Activated CD4-positive, alpha-beta T cell treated with anti-CD3 and anti-CD28 coated beads for 4 hours (primary cell): Measurements from ENCODE around the gene TFF2.

Experiments used
- DNase-seq, 2 donors: peaks; one replicate each; pipeline ENCODE4 v3.0.0-alpha.2; 2020

Gene TFF2

DNA sequence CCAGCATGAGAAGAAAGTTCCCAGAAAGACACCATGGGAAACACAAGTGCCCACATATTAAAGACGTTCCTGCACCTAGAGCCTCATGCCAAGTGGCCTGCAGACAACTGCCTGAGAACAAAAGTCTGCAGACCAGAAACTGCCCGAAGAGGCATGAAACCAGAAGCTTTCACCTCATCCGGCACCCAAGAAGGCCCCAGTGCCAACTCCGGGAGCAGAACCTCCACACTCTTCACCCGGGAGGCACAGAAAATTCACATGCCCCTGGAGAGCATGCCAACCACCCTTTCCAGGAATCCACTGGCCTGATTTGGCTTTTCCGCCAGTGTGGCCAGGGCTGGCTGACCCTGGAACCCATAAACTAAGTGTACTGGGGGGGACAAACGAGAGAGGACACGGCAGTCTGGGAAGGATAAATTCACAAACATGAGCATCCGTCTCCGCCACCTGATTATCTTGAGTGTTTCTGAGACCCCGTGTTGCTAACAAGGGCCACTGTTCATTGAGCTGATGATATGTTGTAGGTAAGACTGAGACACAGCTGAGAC, 6.8 kb downstream of the TFF2 start:
- DNase-seq = no peak

DNA sequence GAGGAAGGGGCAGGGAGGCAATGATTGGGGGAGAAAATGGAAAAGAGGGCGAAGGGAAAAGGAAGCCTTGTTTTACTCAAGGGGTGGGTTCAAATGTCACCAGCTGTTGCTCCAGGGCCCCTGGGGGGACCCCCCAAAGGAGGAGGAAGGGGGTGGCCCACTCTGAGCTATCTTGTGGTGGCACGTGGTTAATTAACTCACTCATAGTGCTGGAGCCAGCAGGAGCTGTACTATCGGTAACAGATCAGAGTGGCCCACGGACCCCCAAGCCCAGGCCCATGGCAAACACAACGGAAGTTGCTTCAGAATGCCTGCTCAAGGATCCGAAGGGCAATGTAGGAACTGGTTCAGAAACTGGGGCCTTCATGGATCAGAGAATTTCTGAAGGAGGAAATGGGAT, 7.2 kb downstream of the TFF2 start:
- DNase-seq = no peak

DNA sequence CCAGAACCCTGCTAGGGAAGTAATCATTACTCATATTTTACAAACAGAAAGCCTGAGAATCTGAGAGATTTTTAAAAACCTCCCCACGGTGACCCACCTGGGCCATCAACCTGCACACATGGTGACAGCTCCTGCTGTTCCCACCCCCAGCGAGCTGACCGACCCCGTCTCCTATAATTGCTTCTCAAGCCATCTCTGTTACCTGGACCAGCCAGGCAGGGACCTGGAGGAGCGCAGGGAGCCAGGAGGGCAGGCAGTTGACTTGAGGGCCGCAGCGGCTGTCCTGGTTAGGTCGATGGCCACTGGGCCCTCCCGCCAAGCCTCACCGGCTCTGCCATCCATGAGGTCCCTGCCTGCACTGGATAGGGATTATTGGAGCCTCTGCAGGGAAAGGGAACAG, 7.7 kb downstream of the TFF2 start:
- DNase-seq = no peak

DNA sequence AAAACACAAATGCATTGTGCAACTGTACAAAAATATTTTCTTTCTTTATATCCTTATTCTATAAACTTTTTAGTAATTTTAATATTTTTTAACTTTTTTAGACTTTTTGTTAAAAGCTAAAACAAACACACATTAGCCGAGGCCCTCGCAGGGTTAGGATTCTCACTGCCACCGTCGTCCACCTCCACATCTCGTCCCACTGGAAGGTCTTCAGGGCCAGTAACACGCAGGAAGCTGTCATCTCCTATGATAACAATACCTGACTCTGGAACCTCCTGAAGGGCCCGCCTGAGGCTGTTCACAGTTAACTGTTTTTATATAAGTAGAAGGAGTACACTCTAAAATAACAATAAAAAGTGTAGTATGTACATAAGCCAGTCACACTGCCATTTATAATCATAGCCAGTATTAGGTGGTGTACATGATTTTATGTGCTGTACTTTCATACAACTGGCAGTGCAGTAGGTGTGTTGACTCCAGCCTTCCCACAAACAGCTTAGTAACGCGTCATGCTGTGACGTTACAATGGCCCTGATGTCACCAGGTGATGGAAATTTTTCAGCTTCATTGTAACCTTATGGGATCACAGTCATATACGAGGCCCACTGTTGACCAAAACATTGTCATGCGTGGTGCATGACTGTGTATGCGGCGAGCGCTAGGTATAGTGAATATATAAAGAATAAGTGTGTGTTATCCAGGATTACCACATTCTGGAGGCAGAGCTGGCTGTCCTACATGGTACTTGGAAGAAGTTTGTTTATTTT, 8.8 kb downstream of the TFF2 start:
- no peak for DNase-seq

DNA sequence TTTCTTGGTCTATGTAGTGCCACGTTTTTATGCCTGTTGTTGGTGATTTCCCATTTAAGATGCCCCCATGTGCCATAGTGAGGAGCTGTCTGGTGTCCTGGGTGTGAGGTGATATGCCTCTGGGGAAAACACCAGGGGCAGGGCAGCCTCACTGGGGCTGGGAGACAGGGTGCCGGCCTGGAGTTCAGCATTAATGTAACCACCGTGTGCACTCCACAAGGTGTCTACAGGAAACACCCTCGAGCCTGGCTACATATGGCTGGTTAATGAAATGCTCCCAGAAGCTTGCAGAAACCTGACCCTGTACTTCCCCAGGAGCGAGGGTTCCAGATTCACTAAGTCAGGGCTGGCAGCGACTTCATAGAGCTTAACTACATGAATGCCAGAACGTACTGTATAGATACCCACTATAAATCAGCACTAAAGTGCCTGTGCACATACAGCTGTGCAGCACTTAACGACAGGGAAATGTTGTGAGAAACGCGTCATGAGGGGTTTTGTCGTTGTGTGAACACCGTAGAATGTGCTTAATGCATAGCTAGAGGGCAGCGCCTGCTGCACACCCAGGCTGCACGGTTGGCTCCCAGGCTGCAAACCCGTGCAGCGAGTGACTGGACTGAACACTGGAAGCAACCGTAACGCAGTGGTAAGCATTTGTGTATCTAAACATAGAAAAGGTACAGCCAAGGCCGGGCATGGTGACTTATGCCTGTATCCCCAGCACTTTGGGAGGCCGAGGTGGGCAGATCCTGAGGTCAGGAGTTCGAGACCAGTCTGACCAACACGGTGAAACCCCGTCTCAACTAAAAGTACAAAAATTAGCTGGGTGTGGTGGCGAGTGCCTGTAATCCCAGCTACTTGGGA, 10.4 kb downstream of the TFF2 start:
- no peak for DNase-seq

DNA sequence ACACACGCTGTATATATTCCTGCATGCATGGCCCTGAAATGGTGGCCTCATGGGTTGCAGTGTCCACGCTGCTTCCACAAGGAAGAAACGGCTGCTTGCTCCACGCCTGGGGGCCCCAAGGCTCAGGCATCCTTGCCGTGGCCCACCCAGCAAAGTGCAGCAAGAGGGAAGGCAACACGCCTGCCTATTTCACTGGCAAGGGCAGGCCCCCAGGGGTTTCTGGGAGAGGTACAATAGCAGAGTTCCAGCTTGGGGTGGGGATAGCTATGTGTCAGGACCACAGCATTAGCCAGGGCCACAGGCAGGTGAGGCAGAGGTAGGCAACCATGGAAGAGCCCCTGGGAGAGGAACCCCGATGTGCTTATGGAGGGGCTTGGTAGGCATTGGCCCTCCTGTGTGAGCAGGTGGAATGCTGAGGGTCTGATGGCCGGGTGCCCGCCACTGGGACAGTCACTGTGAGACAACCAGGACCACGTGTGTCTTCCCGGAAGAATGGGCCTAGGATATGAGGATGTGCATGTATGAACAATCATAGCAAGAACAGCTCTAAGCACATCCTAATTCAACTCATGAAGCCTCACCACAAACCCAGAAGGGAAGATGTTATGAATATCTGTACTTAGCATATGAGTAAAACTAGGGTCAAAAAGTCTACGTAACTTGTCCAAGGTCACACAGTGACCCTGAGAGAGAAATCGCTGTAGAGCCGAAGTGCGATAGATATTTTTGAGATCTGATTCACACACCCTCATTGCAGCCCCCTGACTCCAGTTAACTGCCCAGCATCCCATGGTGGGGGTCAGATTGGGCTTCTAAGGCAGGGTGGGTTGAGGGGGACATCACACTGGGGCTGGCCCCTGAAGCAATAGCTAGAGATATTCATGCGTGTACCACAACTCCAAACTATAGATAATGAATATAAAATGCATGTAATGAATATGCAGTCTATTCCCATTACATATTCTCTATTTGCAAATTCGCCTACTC, 11.8 kb downstream of the TFF2 start:
- no peak for DNase-seq

DNA sequence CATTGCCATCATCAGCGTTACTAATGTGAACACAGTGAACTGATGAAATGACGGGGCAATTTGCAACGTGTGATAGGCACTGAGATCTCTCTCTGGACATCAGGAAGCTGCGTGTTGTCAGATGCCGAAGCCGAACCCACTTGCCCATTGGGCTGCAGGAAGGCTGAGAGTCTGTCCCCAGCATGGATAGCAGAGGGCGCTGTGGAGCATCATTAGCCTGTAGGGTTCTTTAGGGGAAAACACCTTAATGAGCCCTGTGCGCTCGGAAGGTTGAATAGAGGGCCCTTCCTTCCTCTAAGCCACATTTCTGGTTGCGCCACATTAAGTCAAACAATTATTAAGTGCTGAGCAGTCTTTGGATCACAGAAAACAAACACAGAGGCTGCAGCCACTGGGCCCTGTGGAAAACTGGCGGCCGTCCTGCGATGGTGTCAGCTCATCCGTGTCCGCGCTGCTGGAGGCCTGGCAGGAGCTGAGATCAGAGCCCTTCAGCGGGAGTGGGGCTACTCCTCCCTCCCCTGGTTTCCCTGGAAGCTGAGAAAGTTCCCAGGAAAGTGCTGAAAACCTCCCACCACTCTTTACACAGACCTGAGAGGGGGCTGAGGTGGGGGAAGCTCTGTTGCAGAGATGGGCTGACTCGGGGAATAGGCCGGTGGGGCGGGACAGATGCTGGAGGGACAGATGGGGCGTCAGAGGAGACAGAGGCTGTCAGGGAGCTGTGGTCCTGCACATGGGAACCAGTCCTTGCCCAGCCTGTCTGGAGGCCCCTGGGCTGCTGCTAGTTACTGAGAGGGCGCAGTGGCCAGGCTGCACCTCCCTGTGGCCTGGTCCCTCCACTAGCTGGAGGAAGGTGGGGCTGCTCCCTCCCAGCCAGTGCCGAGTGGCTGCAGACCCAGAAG, 12.7 kb downstream of the TFF2 start:
- peak; percentile 84 to 87 for DNase-seq

DNA sequence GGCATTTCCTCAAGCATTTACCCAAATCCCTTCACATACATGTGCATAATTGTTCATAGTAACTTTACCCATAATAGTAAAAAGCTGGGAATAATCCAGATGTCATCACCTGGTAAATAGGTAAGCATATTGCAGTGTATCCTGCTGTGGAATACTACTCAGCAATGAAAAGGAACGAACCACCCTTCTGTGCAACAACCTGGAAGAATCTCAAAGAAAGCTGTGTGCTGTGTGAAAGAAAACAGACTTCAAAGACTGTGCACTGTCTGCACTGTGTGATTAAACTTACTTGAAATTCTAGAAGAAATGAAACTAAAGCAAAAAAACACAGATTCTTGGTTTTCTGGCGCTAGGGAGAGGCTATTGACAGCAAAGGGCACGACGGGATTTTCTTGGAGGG, 13.5 kb downstream of the TFF2 start:
- no peak for DNase-seq

DNA sequence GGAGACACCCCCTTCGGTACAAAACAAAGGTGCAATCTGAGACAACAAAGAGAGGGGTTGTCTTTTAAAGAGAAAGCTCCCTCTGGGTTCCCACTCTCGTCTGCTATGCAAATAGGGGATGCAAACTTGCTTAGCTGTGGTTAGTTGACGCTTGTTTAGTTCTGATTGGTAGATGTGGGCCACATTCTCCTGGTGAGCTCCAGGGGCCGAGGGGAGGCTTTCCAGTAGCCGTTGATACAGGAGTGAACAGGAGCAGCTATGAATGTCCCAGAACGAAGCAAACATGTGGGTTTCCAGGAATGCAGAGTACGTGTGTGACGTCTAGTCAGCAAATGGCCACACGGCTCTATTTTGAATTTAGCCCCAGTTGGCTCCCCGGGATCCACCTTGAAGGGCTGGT, 14.7 kb downstream of the TFF2 start:
- DNase-seq = no peak

DNA sequence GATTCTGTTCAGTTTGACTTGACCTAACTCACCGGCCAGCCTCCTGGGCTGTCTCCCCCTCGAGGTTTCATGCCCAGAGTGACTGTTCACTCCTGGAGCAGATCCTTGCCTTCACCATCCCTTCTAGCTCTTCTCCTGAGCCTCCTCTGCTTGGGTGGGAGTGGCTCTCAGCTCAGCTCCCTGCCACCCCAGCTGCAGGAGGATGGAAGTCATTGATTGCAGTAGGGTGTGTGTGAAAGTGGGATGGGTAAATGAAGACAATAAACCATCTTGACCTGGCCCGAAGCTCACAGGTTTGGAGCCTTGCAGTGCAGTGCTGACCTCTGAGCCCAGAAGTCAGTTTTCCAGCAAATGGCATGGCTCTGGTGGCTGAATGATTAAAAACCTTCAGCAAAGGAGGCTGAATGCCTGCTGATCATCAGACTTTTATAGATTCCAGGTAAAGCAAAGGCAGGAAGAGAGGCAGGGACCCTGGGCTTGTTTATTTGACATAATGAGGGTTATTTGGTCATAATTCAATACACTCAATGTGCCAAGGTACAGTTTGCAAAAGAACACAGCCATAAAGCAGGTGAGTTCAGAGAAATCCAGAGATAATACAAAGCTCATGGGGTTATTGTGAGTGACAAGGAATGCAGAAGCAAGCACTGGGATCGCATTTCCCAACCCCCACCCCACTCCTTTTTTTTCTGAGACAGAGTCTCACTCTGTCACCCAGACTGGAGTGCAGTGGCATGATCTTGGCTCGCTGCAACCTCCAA, 18.1 kb downstream of the TFF2 start:
- no peak for DNase-seq

DNA sequence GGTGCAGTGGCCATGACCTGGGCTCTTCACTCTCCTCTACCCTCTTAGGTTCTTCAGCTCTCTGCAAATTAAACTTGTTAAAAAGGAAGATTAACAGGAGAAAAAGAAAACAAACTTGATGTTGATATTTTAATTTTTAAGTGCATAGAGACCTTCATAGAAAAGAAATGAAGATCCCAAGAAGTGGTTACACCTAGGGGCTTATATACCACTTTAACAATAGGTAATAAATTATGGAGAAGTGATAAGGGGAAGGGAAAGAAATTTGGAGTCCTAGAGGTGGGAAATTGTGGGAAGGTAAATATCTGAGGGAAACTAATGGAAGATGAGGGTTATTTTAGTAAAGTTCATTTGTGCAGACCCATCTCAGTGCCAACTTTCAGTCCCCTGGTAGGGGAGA, 19.1 kb downstream of the TFF2 start:
- DNase-seq = no peak

DNA sequence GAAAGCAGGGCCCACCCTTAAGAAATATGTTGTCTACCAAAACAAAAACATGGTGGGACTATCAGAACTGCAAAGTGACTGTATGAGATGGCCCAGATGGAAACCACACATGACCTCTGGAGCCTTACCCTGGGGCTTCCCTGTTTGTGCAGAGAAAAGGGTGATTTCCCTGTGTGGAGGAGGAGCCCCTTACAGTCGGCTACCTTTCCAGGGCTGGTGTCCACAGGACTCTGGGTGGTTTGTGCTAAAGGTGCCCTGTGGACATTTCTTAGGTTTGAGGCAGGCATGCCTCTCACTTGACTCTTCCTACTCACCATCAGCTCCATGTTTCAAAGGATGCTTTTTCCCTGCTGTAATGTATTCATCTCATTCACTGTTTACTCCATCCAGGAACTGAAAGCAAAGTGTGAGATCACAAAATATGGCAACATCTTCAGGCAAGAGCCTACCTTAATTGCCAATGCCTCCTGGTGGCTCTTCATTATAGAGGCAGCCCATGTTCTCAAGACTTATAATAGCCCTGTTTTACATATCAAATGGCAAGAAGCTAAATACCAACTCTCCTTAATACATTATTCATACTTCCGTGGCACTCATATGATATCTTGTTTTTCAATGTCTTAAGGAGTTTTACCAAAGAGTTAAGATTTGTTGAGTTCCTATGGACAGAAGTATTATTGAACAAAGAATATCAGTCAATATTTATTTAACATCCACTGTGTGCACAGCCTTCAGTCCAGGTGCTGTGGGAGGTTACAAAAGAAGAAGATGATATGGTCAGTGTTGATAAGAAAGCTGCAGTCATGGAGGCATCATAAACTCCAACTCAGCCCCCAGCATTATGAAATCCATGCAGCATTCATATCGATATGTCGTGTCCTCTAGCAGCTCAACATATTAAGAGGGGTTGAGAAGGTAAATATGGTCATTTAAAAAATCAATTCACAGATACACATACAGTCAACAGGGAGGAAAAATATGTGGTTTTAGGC, 20.1 kb downstream of the TFF2 start:
- DNase-seq = no peak

DNA sequence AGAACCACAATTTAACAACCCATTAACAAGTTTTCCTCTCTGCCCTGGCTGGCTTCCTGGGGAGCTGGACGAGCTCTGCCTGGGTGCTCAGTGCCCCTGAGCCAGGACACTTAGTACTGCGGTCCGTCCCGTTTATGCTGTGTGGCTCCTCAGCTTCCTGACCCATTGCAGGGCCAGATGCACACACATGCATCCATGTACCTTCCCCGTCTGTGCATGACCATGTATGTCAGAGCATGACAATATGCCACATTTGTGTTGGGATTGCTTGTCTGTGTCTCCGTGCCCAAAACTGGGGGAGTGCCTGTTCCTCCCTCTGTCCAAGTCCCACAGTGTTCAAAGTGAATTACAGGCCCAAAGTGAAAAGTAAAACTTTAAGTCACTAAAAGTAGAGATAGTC, 25.9 kb downstream of the TFF2 start:
- no peak for DNase-seq

DNA sequence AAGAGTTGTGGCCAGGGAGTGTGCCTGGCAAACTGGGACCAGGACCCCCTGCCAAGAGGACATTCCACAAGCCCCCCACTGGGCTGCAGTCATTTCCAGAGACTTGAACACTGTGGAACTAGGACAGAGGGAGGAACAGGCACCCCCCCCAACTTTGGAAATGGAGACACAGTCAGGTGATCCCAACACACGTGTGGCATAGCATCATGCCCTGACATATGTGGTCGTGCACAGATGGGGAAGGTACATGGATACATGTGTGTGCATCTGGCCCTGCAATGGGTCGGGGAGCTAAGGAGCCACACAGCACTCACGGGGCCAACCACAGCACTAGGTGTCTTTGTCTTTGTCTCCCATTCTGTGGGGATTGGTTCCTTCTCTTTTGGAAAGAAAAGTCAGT, 28.9 kb downstream of the TFF2 start:
- DNase-seq = no peak

DNA sequence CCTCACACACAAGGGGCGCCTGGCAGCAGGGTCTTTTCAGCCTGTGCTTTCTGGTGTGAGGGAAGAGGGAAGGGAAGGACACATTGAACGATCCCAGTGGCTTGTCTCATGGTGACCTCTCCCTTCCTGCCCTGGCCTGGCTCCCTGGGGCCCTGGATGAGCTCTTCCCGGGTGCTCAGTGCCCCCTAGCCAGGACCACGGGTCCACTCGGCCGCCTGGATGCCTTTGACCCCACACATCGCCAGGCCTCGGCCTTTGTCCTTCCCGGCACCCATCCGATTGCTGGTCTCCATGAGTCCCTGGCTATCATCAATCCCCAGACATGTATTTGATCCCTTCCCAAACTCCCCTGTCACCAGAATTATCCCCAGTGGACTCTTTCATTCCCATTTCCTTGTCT, 29.6 kb downstream of the TFF2 start:
- no peak for DNase-seq

DNA sequence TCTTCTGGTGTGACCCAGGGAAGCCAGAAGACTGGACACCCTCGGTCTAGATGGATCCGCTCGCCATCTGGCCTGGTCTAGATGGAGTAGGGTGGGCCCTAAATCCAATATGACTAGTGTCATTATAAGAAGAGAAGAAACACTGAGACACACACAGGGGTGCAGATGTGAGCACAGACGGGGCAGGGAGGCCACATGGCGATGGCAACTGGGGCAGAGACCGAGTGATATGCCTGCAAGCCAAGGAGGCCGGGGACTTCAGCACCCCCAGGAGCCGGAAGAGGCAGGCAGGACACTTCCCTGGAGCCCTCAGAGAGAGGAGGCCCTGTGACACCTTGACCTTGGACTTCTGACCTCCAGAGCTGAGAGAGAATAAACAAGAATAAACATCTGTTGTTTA, 30.0 kb downstream of the TFF2 start:
- no peak for DNase-seq

DNA sequence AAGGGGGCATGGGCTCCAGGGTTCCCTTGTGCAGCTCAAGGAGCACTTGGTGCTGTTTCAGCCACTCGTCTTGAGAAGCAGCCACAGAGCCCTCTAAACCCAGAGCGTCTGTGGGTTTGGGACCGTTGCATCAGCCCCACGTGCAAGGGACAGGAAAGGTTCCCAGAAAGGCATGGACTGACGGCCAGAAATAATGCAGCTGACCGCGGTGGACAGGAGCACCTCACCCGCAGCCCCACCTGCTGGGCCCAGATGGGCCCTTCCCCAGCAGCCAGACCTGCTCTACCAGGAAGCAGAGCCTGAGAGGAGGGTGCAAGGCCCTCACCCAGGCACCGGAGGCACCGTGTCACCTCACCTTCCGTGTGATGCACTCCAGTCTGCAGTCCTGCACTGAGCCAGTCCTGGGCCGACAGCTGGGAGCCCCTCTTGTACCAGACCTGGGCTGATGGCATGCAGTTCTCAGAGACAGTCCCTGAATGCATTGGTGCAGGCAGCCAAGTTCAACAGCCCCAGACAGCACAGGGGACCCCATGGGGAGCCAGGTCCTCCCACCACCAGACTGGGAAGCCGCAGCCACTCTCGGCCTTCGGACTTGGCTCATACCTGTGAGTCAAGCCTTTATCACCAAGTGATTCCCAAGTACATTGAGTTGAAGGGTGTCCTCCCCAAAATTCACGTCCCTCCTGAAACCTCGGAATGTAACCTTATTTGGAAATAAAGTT, 30.8 kb downstream of the TFF2 start:
- no peak for DNase-seq

DNA sequence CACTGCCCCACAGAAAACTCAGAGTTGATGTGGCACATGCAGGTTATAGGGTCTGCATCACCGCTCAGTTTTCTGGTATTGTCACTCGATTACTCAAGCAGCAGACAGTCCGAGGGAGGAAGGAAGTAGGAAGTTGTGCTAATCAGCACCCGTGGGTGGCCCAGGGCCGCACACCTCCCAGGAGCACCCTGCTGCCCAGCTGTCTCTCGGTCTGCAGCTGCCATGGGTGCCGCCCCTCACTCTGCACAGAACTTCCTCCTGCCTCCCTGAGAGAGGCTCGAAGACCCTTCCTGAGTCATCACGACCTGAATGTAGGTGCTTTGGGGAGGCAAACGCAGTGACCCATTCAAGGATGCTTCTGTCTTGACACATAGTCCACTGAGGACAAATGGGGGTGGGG, 31.4 kb downstream of the TFF2 start:
- no peak for DNase-seq
